Liver (tissue), 9 donors: ENCODE data around the gene SRGN. TPM values are rescaled to one million over a fixed set of nuclear protein-coding genes. Genes with fewer than 3 reads are reported as not detected.

Source experiments
- DNase-seq: peaks from one replicate; pipeline ENCODE4 v3.0.0-alpha.2; 2017; ENCODE audit warnings: low spot score
- H3K27ac ChIP-seq, 2 donors: one replicate each; pipeline ENCODE4 v1.7.0; 2013; ENCODE audit warnings: inconsistent platforms in 2 of 2, low read length in 2 of 2, control low read depth in 1 of 2, low read depth in 1 of 2, mild to moderate bottlenecking in 1 of 2
- H3K27me3 ChIP-seq, 4 donors: one replicate each; pipeline versions ENCODE4 v1.6.1 to v1.7.0; 2013; ENCODE audit warnings: low read length in 3 of 4, inconsistent platforms in 1 of 4, mild to moderate bottlenecking in 1 of 4, moderate library complexity in 1 of 4; ENCODE audit not compliant: control insufficient read depth in 4 of 4, insufficient read depth in 4 of 4
- H3K36me3 ChIP-seq, 4 donors: one replicate each; pipeline versions ENCODE4 v1.6.1 to v1.7.0; 2013; ENCODE audit warnings: low read length in 3 of 4, mild to moderate bottlenecking in 3 of 4, low read depth in 1 of 4, moderate library complexity in 1 of 4; ENCODE audit not compliant: control insufficient read depth in 4 of 4, insufficient read depth in 3 of 4
- H3K4me1 ChIP-seq, 4 donors: one replicate each; pipeline versions ENCODE4 v1.6.1 to v1.7.0; 2013; ENCODE audit warnings: low read length in 3 of 4, mild to moderate bottlenecking in 3 of 4, moderate library complexity in 1 of 4; ENCODE audit not compliant: control insufficient read depth in 4 of 4, insufficient read depth in 4 of 4
- H3K4me3 ChIP-seq, 3 donors: one replicate each; pipeline versions ENCODE4 v1.6.1 to v1.7.0; 2013; ENCODE audit warnings: low read length in 3 of 3, control low read depth in 1 of 3, low read depth in 1 of 3, mild to moderate bottlenecking in 1 of 3
- H3K9ac ChIP-seq, 2 donors: one replicate each; pipeline ENCODE4 v1.7.0; 2013; ENCODE audit warnings: low read length in 2 of 2, mild to moderate bottlenecking in 2 of 2, moderate library complexity in 2 of 2, control low read depth in 1 of 2, low read depth in 1 of 2
- H3K9me3 ChIP-seq, 4 donors: one replicate each; pipeline versions ENCODE4 v1.6.1 to v1.7.0; 2013; ENCODE audit warnings: low read length in 3 of 4; ENCODE audit not compliant: control insufficient read depth in 4 of 4
- ATF3 ChIP-seq: IDR thresholded peaks from 2 replicates; pipeline ENCODE4 v1.6.1; 2016; ENCODE audit warnings: antibody characterized with exemption
- CTCF ChIP-seq: fragments of 150-350 bp; IDR thresholded peaks from 2 replicates; pipeline ENCODE4 v1.5.1; 2017; ENCODE audit warnings: improper control_type of control experiment, low read depth, low read length; ENCODE audit not compliant: missing input control
- EGR1 ChIP-seq, 2 donors: IDR thresholded peaks; 2 replicates each; pipeline ENCODE4 v1.6.1; 2016 to 2018; ENCODE audit warnings: antibody characterized with exemption in 2 of 2, low read depth in 2 of 2
- FOXA1 ChIP-seq: IDR thresholded peaks from 2 replicates; pipeline ENCODE4 v1.6.1; 2016; ENCODE audit warnings: antibody characterized with exemption
- FOXA2 ChIP-seq: IDR thresholded peaks from 2 replicates; pipeline ENCODE4 v1.6.1; 2016; ENCODE audit warnings: antibody characterized with exemption
- JUND ChIP-seq, 2 donors: IDR thresholded peaks; 2 replicates each; pipeline ENCODE4 v1.6.1; 2016; ENCODE audit warnings: antibody characterized with exemption in 2 of 2
- NR2F2 ChIP-seq: IDR thresholded peaks from 2 replicates; pipeline ENCODE4 v1.6.1; 2016; ENCODE audit warnings: antibody characterized with exemption
- RAD21 ChIP-seq, 2 donors: IDR thresholded peaks; 2 replicates each; pipeline ENCODE4 v1.6.1; 2016; ENCODE audit warnings: antibody characterized with exemption in 2 of 2, mild to moderate bottlenecking in 2 of 2
- REST ChIP-seq: IDR thresholded peaks from 2 replicates; pipeline ENCODE4 v1.6.1; 2016; ENCODE audit warnings: antibody characterized with exemption, mild to moderate bottlenecking
- RXRA ChIP-seq, 2 donors: IDR thresholded peaks; 2 replicates each; pipeline ENCODE4 v1.6.1; 2017 to 2018; ENCODE audit warnings: antibody characterized with exemption in 2 of 2, mild to moderate bottlenecking in 1 of 2
- SP1 ChIP-seq: IDR thresholded peaks from 2 replicates; pipeline ENCODE4 v1.6.1; 2018; ENCODE audit warnings: antibody characterized with exemption, mild to moderate bottlenecking
- TAF1 ChIP-seq: conservative IDR thresholded peaks from 2 replicates; pipeline ENCODE4 v1.6.1; 2016; ENCODE audit warnings: antibody characterized with exemption, mild to moderate bottlenecking
- YY1 ChIP-seq: IDR thresholded peaks from 2 replicates; pipeline ENCODE4 v1.6.1; 2016; ENCODE audit warnings: antibody characterized with exemption, mild to moderate bottlenecking
- ZBTB33 ChIP-seq: IDR thresholded peaks from 2 replicates; pipeline ENCODE4 v1.6.1; 2016; ENCODE audit warnings: antibody characterized with exemption
- WGBS: extraction: QIAGEN DNeasy Blood & Tissue Kit; methylation state at CpG from one replicate; pipeline ENCODE4 v1.1.7; 2013; 5-methylcytosine and 5-hydroxymethylcytosine counted together
- polyA plus RNA-seq, 2 donors: library from polyadenylated mRNA; stranded (reverse) in 1 of 2; unstranded in 1 of 2; fragments of 200-250 nt in 1 of 2; fragments of >200 nt in 1 of 2; fragmentation: Nextera tagmentation in 1 of 2; extraction: Ambion mirVana in 1 of 2; gene quantifications; one replicate each; pipeline versions ENCODE4 v1.2.1 to v1.2.3, GENCODE V29; 2013 to 2015
- total RNA-seq, 2 donors: library from RNA; depleted of rRNA; stranded (reverse); fragments of >200 nt; gene quantifications; one replicate each; pipeline ENCODE4 v1.2.3, GENCODE V29; 2014
- TF ChIP-seq, protein P1 (sequence below): IDR thresholded peaks from 2 replicates; pipeline ENCODE4 v1.6.1; 2016; ENCODE audit warnings: antibody characterized with exemption
- donor health status: healthy.
- donor health status: healthy.
- donor health status: healthy.
- donor health status: healthy.
- donor health status: healthy.

Gene SRGN
- total and polyA plus RNA-seq, 4 donors = 19.5 to 305 (median 41.3) TPM

DNA sequence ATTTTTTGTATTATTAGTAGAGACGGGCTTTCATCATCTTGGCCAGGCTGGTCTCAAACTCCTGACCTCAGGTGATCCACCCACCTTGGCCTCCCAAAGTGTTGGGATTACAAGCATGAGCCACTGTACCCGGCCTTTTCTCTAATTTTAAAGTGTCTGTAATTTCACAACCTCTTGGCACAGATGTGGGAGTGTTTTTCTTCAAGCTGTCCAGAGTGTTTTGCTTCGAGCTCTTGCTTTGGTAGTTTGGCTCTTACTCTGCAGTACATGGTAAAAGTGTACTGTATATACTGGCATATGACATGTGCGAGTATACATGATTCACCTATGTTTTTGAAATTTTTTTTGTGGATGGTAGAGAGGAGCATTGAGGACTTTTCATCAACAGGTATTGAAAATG lies 9.8 kb downstream of the SRGN start:
- 82% methylated on average over 4 of the region's 4 CpGs for WGBS
- Histone ChIP-seq H3K4me3 (no peak overlapping the region), H3K36me3 (peaks cover 0 to 3% (median under 1%) of the 10 kb centered on the region in 4 donors), H3K27ac (no peak overlapping the region), H3K4me1 (no peaks in the 10 kb centered on the region), H3K27me3 (no peaks in the 10 kb centered on the region), H3K9me3 (no peaks in the 10 kb centered on the region), H3K9ac (no peak overlapping the region)
- DNase-seq = no peak
- TF ChIP-seq RXRA (IDR thresholded peaks at IDR 0.05) (no peak), RAD21 (IDR thresholded peaks at IDR 0.05) (no peak), CTCF (no peak), REST (no peak), FOXA1 (no peak), EGR1 (IDR thresholded peaks at IDR 0.05; ENCODE audit: low read depth in 2 of 2) (no peak)

GRCh38 chr10:69100136-69100872 lies 12.4 kb downstream of the SRGN start:
- no peak overlapping the region for H3K27ac ChIP-seq
- WGBS = 45% methylated on average over 7 of the region's 7 CpGs
- no peaks in the 10 kb centered on the region for H3K27me3 ChIP-seq
- TF ChIP-seq FOXA2 (no peak), TAF1 (no peak), YY1 (no peak), NR2F2 (no peak)
- no peaks in the 10 kb centered on the region for H3K9me3 ChIP-seq
- DNase-seq = no peak
- H3K36me3 ChIP-seq = peaks cover 0 to 4% (median 1%) of the 10 kb centered on the region in 4 donors
- H3K9ac ChIP-seq = no peak overlapping the region
- no peak overlapping the region for H3K4me3 ChIP-seq
- no peaks in the 10 kb centered on the region for H3K4me1 ChIP-seq

- Histone ChIP-seq H3K27me3 (no peaks in the 10 kb centered on the region), H3K27ac (no peak overlapping the region), H3K36me3 (peaks cover 0 to 4% (median 1%) of the 10 kb centered on the region in 4 donors), H3K4me3 (no peak overlapping the region), H3K9ac (no peak overlapping the region), H3K9me3 (no peaks in the 10 kb centered on the region), H3K4me1 (no peaks in the 10 kb centered on the region)
- DNase-seq = no peak
- WGBS = 79% methylated on average over 6 of the region's 6 CpGs
- TF ChIP-seq ZBTB33 (no peak), EGR1 (IDR thresholded peaks at IDR 0.05; ENCODE audit: low read depth in 2 of 2) (no peak), REST (no peak), RXRA (IDR thresholded peaks at IDR 0.05) (no peak), JUND (IDR thresholded peaks at IDR 0.05) (no peak), FOXA2 (no peak), SP1 (no peak), ATF3 (no peak), RAD21 (IDR thresholded peaks at IDR 0.05) (no peak)
- TF ChIP-seq, protein P1, sequence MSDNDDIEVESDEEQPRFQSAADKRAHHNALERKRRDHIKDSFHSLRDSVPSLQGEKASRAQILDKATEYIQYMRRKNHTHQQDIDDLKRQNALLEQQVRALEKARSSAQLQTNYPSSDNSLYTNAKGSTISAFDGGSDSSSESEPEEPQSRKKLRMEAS = no peak
Measured at GRCh38 chr10:69101451-69102095, 13.7 kb downstream of the SRGN start.
